Measurements from ENCODE around the gene RERE. TPM values are rescaled to one million over a fixed set of nuclear protein-coding genes. Genes with fewer than 3 reads are reported as not detected.
"Not testable (repeated sequence)": the region's sequence is repeated elsewhere in the genome, so short reads cannot be mapped to it uniquely, and the experiment has no call there.

Gene RERE
- total RNA-seq, 1 donor from 2014 or later, result 252 TPM

DNA sequence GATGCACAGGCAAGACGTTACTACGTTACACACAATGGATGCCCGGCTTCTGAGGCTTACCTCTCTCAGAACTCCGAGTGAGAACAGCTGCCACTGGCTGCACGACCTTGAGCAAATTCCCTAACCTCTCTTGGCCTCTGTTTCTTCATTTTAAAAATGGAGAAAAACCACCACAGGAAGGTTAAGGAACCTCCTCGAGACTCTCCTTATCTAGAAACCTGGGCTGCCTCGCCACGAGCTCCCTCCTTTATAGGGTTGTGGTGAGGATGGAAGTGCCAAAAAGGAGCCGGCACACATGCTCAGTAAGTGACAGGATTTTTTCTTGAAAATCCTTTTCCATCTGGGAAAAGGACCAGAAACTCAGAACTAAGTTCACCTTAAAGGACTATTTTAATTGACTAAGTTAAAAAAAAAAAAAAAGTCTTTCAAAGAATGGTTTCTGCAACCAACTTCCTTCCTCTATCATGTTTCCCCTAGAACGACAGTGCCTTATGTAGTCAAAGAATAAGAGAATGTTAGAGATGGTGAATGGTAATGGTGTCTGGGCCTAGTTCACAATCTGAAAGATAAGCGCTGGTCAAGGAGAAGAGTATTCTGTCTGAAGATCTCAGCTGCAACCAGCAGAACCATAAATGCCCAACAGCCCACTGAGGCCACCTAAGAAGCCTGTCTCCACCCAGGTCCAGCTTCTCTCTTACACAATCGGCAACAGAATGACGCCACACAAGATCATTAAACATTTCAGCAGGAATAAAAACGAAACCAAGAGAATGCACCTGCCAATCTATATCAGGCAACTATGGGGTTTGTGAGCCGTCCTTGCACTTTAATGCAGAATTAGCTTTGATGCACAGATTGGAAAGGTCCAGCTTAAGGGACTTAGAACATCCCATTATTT, 434.6 kb downstream of the RERE start:
- TF ChIP-seq, protein P1, sequence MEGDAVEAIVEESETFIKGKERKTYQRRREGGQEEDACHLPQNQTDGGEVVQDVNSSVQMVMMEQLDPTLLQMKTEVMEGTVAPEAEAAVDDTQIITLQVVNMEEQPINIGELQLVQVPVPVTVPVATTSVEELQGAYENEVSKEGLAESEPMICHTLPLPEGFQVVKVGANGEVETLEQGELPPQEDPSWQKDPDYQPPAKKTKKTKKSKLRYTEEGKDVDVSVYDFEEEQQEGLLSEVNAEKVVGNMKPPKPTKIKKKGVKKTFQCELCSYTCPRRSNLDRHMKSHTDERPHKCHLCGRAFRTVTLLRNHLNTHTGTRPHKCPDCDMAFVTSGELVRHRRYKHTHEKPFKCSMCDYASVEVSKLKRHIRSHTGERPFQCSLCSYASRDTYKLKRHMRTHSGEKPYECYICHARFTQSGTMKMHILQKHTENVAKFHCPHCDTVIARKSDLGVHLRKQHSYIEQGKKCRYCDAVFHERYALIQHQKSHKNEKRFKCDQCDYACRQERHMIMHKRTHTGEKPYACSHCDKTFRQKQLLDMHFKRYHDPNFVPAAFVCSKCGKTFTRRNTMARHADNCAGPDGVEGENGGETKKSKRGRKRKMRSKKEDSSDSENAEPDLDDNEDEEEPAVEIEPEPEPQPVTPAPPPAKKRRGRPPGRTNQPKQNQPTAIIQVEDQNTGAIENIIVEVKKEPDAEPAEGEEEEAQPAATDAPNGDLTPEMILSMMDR (IDR thresholded peaks at IDR 0.05; ENCODE audit: partially characterized antibody, unreplicated experiment), result no peak
- Mint-ChIP-seq H3K36me3 (ENCODE audit: unreplicated experiment) (no peaks in the 10 kb centered on the region), H3K4me1 (ENCODE audit: low read depth, unreplicated experiment) (peaks cover 57% of the 10 kb centered on the region), H3K9me3 (ENCODE audit: unreplicated experiment) (peaks cover 14% of the 10 kb centered on the region), H3K4me3 (ENCODE audit: unreplicated experiment) (no peak overlapping the region), H3K27ac (ENCODE audit: unreplicated experiment) (peak overlapping the region; percentile 77), H3K27me3 (ENCODE audit: unreplicated experiment) (peaks cover 10% of the 10 kb centered on the region)
- DNase-seq, result no peak

DNA sequence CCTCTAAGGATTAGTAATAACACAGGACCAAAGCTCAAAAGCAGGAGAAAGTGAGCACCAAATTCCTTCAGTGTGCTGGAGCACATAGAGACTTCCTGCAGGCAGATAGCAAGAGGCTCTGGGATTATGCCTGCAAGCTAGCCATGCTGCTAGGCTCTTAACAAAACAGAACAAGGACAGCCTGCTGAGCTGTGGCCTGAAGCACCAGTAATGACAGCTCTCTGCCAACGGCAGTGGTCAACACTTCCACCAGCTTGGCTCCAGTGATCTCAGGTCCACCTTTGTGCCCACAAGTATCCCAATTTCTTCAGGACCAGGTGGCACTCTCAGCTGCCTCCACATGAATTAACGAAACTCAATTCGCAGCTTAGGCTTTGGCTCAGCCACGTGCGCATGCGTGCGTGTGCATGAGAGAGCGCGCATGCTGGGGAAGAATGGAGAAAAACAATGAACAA, 435.4 kb downstream of the RERE start:
- Mint-ChIP-seq H3K36me3 (ENCODE audit: unreplicated experiment) (no peaks in the 10 kb centered on the region), H3K27me3 (ENCODE audit: unreplicated experiment) (peaks cover 13% of the 10 kb centered on the region), H3K4me3 (ENCODE audit: unreplicated experiment) (no peak overlapping the region), H3K27ac (ENCODE audit: unreplicated experiment) (peak overlapping the region; percentile 28), H3K4me1 (ENCODE audit: low read depth, unreplicated experiment) (peaks cover 56% of the 10 kb centered on the region), H3K9me3 (ENCODE audit: unreplicated experiment) (peaks cover 14% of the 10 kb centered on the region)
- no peak for DNase-seq
- TF ChIP-seq, protein P1 (IDR thresholded peaks at IDR 0.05; ENCODE audit: partially characterized antibody, unreplicated experiment), result no peak

DNA sequence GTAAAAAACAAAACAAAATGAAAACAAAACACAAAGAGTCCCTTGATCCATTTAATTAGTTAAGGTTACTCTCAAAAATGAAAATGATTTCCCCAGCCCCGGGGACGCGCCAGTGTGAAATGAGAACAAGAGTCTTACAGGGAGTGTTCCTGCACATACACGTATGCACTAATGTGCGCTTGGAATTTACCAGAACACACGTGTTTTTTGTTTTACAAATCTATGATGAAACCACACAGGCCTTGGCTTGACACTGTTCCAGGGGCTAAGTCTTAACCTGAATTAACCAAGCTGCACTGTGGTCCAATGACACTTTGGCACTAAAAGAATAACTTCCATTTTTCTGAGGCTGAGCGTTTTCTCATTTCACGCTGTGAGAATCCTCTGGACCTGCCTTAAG, 435.8 kb downstream of the RERE start:
- peaks cover 52% of the 10 kb centered on the region for H3K4me1 Mint-ChIP-seq (ENCODE audit: low read depth, unreplicated experiment)
- H3K9me3 Mint-ChIP-seq (ENCODE audit: unreplicated experiment), result peaks cover 14% of the 10 kb centered on the region
- no peak overlapping the region for H3K4me3 Mint-ChIP-seq (ENCODE audit: unreplicated experiment)
- H3K27me3 Mint-ChIP-seq (ENCODE audit: unreplicated experiment), result peaks cover 13% of the 10 kb centered on the region
- H3K36me3 Mint-ChIP-seq (ENCODE audit: unreplicated experiment), result no peaks in the 10 kb centered on the region
- TF ChIP-seq, protein P1 (IDR thresholded peaks at IDR 0.05; ENCODE audit: partially characterized antibody, unreplicated experiment), result no peak
- no peak overlapping the region for H3K27ac Mint-ChIP-seq (ENCODE audit: unreplicated experiment)
- no peak for DNase-seq

DNA sequence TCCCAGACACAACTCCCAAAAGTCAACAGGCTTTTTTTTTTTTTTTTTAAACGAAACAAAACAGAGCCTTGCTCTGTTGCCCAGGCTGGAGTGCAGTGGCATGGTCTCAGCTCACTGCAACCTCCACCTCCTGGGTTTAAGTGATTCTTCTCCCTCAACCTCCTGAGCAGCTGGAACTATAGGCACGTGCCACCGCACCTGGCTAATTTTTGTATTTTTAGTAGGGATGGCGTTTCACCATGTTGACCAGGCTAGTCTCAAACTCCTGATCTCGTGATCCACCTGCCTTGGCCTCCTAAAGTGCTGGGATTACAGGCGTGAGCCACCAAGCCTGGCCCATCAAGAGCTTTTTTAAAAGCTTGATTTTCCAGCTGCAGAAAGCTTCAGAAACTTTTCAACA, 437.1 kb downstream of the RERE start:
- H3K4me1 Mint-ChIP-seq (ENCODE audit: low read depth, unreplicated experiment), result peaks cover 52% of the 10 kb centered on the region
- DNase-seq; H3K4me3 Mint-ChIP-seq (ENCODE audit: unreplicated experiment); H3K27ac Mint-ChIP-seq (ENCODE audit: unreplicated experiment); H3K36me3 Mint-ChIP-seq (ENCODE audit: unreplicated experiment): not testable (repeated sequence)
- peaks cover 13% of the 10 kb centered on the region for H3K27me3 Mint-ChIP-seq (ENCODE audit: unreplicated experiment)
- H3K9me3 Mint-ChIP-seq (ENCODE audit: unreplicated experiment), result peaks cover 11% of the 10 kb centered on the region

DNA sequence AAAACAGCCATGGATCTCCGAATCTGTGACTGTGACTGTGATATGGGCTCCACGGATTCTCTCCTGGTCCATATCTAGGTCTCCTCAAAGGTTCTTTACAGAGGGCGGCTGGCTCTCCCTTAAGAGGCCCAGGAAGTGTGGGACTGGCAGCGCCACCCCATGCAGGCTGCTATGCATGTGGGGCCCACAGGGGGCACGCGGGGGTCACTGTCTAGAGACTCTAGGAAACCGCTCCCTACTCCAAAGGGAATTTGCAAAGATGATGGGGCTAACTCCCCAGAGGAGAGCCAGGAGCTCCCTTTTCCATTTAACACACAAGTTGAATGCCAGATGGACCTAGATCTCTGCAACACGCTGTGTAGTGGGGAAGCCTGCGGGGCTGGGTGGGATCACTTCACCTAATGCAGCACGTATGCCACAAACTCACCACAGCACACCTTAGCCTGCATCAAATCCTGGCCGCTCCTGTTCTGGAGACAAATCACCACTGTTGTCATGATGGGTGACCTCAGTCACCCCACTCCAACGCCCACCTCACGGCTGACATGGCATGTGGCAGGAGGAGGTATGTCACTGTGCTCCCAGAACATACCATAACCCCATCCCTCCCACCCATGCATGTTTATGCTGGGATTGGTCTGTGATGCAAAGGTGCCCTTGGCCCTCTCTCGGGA, 437.8 kb downstream of the RERE start:
- TF ChIP-seq, protein P1 (IDR thresholded peaks at IDR 0.05; ENCODE audit: partially characterized antibody, unreplicated experiment), result no peak
- no peak overlapping the region for H3K4me3 Mint-ChIP-seq (ENCODE audit: unreplicated experiment)
- peaks cover 48% of the 10 kb centered on the region for H3K4me1 Mint-ChIP-seq (ENCODE audit: low read depth, unreplicated experiment)
- no peak for DNase-seq
- H3K36me3 Mint-ChIP-seq (ENCODE audit: unreplicated experiment), result no peaks in the 10 kb centered on the region
- no peak overlapping the region for H3K27ac Mint-ChIP-seq (ENCODE audit: unreplicated experiment)
- H3K27me3 Mint-ChIP-seq (ENCODE audit: unreplicated experiment), result peaks cover 13% of the 10 kb centered on the region
- peaks cover 10% of the 10 kb centered on the region for H3K9me3 Mint-ChIP-seq (ENCODE audit: unreplicated experiment)

All from glutamatergic neuron (in vitro differentiated cells).